ENCODE results near the gene ATP8A2. TPM values are rescaled to one million over a fixed set of nuclear protein-coding genes. Genes with fewer than 3 reads are reported as not detected.
"Not testable (repeated sequence)": the region's sequence is repeated elsewhere in the genome, so short reads cannot be mapped to it uniquely, and the experiment has no call there.

ATP8A2 gene
- polyA plus RNA-seq, 3 donors from 2014 or later: 0.20 to 0.38 TPM; not detected in 1

DNA sequence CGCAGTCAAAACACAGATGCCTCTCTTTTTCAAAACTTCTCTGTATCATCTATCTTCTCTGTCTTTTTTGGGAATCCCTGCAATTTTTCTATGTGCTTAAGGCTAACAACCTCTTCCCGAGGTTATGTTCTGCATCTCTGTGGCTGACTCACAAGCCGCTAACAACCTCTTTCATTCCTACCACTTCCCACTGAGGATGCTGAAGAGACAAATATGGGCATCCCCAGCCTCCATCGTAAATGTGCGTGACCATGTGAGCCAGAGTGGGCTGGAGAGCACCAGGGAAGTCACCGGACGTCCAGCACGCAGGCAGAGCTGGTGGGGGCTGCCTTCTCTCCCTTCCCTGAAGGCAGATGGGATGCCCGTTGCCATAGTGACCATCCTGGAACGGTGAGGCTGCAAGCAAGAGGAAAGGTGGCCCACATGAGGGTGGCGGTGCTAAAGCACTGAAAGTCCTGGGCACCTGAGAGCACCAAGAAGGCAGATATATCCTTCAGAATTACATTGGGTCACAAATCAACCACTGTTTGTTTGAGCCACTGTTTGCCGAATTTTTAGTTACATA, 557.2 kb downstream of the ATP8A2 start:
- Mint-ChIP-seq H3K36me3 (no peaks in the 10 kb centered on the region), H3K27ac (no peak overlapping the region), H3K27me3 (ENCODE audit: low read depth in 3 of 3) (peaks cover 0 to 12% (median 2%) of the 10 kb centered on the region in 3 donors), H3K4me3 (no peak overlapping the region), H3K4me1 (no peaks in the 10 kb centered on the region), H3K9me3 (peaks cover 0 to 1% (median 0%) of the 10 kb centered on the region in 6 donors)
- DNase-seq: no peak

DNA sequence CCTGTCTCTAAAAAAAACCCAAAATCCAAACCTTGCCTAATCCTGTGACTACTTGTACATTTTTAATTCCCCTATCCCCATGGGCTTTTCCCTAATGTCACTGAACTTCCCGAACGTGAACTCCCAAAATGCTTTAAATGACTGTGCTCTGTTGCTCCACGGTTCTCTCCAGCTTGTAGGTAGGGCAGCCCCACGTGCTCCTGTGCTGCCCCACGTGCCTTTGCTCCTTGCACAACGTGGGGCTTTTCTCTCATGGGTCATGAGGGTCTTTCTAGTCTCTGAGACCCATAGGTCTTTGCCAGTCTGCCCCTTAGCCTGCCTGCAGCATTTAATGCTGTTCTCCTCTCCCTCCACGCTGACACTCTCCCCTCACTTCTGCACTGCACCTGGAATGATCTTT, 558.0 kb downstream of the ATP8A2 start:
- no peak for DNase-seq
- peaks cover 0 to 1% (median 0%) of the 10 kb centered on the region in 6 donors for H3K9me3 Mint-ChIP-seq
- H3K4me1 Mint-ChIP-seq: no peaks in the 10 kb centered on the region
- peaks cover 0 to 12% (median 2%) of the 10 kb centered on the region in 3 donors for H3K27me3 Mint-ChIP-seq (ENCODE audit: low read depth in 3 of 3)
- H3K27ac Mint-ChIP-seq: no peak overlapping the region
- H3K4me3 Mint-ChIP-seq: no peak overlapping the region
- no peaks in the 10 kb centered on the region for H3K36me3 Mint-ChIP-seq

DNA sequence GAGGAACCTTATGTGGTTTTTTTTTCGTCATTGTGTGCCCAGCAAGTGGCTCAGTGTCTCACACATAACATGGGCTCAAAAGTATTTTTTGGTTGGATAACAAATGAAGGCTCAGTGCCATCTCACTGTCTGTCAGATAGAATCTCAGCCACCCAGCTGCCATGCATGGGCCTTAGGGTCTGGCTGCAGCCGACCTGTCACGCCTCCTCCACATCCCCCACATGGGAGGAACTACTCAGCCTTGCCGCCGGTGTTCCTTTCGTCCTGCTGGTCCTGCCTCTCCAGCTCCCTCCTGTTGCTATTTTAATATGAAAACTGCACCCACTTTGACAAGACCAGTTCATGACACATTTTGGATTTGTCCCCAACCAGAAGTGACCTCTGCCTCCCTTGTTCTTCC, 558.9 kb downstream of the ATP8A2 start:
- H3K4me1 Mint-ChIP-seq: no peaks in the 10 kb centered on the region
- peaks cover 0 to 1% (median 0%) of the 10 kb centered on the region in 6 donors for H3K9me3 Mint-ChIP-seq
- H3K4me3 Mint-ChIP-seq: no peak overlapping the region
- no peak overlapping the region for H3K27ac Mint-ChIP-seq
- peaks cover 0 to 12% (median 2%) of the 10 kb centered on the region in 3 donors for H3K27me3 Mint-ChIP-seq (ENCODE audit: low read depth in 3 of 3)
- no peaks in the 10 kb centered on the region for H3K36me3 Mint-ChIP-seq
- no peak for DNase-seq

DNA sequence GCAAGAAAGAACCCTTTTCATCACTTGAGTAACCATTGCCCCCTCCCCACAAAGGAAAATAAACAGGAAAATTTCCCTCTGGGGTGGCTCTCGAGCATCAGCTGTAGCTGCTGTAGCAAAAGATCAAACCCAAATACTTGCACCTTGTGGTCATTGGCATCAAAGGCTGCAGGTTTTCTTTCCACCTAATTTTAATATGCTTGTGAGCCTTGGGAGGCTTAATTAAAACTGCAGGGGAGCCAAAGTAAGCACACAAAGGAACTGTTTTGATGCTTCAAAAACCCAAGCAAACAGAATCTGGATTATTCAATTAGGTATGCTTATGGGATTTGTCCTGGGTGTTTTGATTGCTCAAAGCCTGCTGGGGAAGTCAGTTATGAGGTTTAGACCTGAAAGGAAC, 560.6 kb downstream of the ATP8A2 start:
- H3K36me3 Mint-ChIP-seq: no peaks in the 10 kb centered on the region
- H3K4me1 Mint-ChIP-seq: no peaks in the 10 kb centered on the region

DNA sequence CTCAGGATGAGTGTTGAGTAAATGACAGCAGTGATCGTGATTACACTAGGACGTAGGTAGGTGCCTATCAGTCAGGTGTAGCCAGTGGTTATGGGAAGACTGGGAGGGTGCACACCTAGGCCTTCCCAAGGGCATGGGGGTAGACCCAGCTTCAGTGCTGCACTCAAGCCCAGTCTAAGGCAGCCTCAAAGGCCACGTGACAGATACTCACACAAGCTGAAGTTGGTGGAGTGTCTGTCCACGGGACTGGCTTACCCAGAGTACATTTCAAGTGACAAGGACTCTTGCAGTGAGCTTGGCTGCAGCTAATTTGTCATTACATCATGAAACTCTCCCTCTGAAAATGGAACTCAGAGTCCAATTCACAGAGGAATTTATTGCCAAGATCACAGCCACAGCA, 561.7 kb downstream of the ATP8A2 start:
- DNase-seq: no peak
- Mint-ChIP-seq H3K36me3 (no peaks in the 10 kb centered on the region), H3K9me3 (peaks cover 0 to 1% (median 0%) of the 10 kb centered on the region in 6 donors), H3K4me1 (no peaks in the 10 kb centered on the region), H3K27ac (no peak overlapping the region), H3K4me3 (no peak overlapping the region), H3K27me3 (ENCODE audit: low read depth in 3 of 3) (peaks cover 0 to 12% (median 2%) of the 10 kb centered on the region in 3 donors)

More for the DNA sequence above, 560.6 kb downstream of the ATP8A2 start:
- peaks cover 0 to 1% (median 0%) of the 10 kb centered on the region in 6 donors for H3K9me3 Mint-ChIP-seq
- H3K4me3 Mint-ChIP-seq: no peak overlapping the region
- H3K27me3 Mint-ChIP-seq (ENCODE audit: low read depth in 3 of 3): peaks cover 0 to 12% (median 2%) of the 10 kb centered on the region in 3 donors
- H3K27ac Mint-ChIP-seq: no peak overlapping the region
- DNase-seq: no peak

DNA sequence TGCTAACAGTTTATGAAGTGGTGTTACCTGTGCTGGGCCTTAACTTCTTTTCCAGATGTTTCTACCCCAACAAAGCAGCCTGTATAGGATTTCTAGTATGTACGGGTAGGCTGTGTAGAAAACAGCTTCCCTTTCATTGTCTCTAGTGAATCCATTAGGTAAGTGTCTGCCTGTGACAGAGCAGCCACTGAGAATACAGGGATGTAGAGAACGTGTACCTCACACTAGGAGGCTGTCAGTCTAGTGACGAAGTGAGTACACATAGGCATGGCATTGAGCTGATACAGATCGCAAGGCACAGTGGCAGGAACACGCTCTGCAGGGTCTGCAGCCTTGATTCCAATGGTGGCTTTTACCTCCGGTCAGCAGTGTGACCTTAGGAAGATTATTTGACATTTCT, 562.4 kb downstream of the ATP8A2 start:
- H3K4me1 Mint-ChIP-seq: no peaks in the 10 kb centered on the region
- no peak for DNase-seq
- H3K9me3 Mint-ChIP-seq: peaks cover 0 to 1% (median 0%) of the 10 kb centered on the region in 6 donors
- no peak overlapping the region for H3K27ac Mint-ChIP-seq
- H3K4me3 Mint-ChIP-seq: no peak overlapping the region
- H3K36me3 Mint-ChIP-seq: no peaks in the 10 kb centered on the region
- peaks cover 0 to 10% (median 2%) of the 10 kb centered on the region in 3 donors for H3K27me3 Mint-ChIP-seq (ENCODE audit: low read depth in 3 of 3)

DNA sequence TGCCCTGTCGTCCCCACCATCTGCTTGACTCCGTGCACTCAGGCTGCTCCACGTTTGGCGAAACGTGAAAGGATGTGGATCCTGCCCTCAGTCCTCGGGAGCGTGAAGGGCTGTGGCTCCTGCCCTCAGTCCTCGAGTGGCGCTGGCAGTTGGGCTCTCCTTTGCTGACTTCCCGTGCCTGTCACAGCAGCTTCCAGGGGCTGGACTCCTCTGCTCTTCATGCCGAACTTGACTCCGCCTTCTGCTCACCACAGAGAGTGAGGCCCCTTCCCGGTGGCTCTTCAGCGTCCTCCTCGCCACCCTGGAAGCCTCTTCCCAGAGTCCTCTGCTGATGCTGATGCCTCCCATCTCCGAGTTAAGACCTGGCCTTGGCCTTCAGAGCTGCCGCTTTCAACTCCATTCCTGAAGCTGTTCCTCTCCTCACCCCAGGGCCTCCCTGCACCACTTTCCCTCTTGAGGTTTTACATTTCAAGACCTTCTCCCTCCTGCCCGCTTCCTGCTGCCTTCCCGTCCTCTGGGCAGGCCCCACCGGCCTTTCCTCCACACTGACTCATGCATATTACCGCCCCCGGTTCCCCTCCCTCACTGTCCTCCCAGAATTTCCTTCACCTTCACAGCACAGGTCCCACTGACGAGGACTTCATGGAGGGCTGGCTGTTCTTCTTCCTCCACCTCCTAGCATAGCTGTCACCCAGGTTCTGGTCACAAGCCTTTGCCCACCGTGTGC, 568.4 kb downstream of the ATP8A2 start:
- no peaks in the 10 kb centered on the region for H3K4me1 Mint-ChIP-seq
- H3K36me3 Mint-ChIP-seq: no peaks in the 10 kb centered on the region
- DNase-seq: no peak
- no peak overlapping the region for H3K27ac Mint-ChIP-seq
- no peaks in the 10 kb centered on the region for H3K9me3 Mint-ChIP-seq
- H3K27me3 Mint-ChIP-seq (ENCODE audit: low read depth in 3 of 3): peaks cover 2 to 3% (median 2%) of the 10 kb centered on the region in 3 donors
- H3K4me3 Mint-ChIP-seq: no peak overlapping the region

DNA sequence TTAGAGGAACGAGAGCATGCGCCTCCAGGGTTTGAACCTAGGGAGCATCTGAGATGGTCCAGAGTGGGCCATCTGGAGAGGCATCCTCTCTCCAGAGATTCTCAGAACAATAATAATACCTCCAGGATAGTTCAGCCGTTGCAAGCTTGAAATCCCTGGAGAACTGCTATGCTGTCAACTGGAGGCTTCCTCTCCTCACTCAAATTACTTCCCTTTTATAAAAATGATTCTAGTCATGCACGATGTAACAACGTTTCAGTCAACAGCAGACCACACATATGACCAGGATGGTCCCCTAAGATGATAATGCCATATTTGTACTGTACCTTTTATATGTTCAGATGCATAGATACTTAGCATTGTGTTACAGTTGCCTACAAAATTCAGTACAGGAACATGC, 571.3 kb downstream of the ATP8A2 start:
- Mint-ChIP-seq H3K36me3 (no peaks in the 10 kb centered on the region), H3K9me3 (no peaks in the 10 kb centered on the region), H3K27ac (no peak overlapping the region), H3K27me3 (ENCODE audit: low read depth in 3 of 3) (peaks cover 2 to 7% (median 3%) of the 10 kb centered on the region in 3 donors), H3K4me1 (no peaks in the 10 kb centered on the region), H3K4me3 (no peak overlapping the region)
- no peak for DNase-seq

DNA sequence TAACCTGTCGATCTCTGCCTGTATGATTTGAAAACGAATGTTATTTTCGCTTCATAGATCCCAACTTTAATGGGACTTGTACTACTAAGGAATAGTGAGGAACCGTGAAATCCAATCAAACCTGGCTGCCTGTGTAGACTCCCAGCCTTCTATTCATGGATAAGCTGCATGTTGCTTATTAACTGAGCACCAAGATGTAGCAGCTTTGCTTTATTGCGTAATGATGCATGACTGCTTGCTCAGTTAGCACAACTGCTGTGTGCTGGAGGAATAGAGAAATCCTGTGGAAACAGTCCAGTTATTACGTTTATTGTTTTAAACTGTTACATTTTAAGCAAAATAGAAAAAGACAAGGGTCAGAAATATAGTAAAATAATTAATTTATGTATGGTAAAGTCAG, 571.9 kb downstream of the ATP8A2 start:
- Mint-ChIP-seq H3K27me3 (ENCODE audit: low read depth in 3 of 3) (peaks cover 2 to 7% (median 3%) of the 10 kb centered on the region in 3 donors), H3K36me3 (no peaks in the 10 kb centered on the region), H3K9me3 (no peaks in the 10 kb centered on the region), H3K27ac (no peak overlapping the region), H3K4me3 (no peak overlapping the region), H3K4me1 (no peaks in the 10 kb centered on the region)
- no peak for DNase-seq

DNA sequence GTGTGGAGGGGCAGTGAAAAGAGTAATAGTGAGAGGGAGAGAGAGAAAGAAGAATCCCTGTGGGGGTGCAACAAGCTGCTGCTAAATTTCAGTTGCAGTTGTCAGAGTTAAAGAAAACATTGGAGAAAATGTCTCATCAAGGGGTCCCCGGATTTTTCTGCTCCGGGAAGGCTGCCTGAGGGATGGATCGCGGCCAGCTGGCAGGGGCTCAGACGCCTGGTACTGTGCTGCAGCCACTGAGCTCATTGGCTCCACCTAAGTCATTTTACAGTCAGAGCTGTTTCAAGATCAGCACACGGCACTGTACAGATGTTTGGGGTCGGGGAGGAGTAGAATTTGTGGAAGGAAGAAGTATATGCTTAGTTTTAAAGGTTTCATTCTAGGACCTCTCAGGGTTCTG, 573.8 kb downstream of the ATP8A2 start:
- Mint-ChIP-seq H3K9me3 (no peaks in the 10 kb centered on the region), H3K4me1 (no peaks in the 10 kb centered on the region), H3K27ac (peak overlapping the region in 1 of 6 donors; percentile 51), H3K4me3 (no peak overlapping the region), H3K36me3 (no peaks in the 10 kb centered on the region), H3K27me3 (ENCODE audit: low read depth in 3 of 3) (peaks cover 2 to 11% (median 2%) of the 10 kb centered on the region in 3 donors)
- DNase-seq: no peak

DNA sequence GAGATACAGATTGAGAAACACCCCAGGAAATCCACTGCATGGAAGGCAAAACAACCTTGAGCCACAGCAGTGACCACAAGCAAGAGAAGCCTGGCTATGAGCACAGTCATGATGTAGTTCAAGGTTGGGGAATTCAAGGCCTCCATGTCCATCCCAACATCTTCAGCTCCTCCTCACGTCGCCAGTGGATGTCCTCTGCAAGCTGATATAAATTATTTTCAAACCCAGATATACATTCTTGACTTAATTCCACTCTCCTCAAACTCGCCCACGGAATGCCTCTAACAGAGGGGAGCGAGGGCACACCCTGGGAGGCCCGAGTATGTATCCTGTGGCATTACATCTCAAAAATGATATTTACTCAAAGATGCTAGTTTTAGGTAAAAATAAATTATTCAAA, 574.5 kb downstream of the ATP8A2 start:
- no peak for DNase-seq
- H3K27me3 Mint-ChIP-seq (ENCODE audit: low read depth in 3 of 3): peaks cover 0 to 9% (median 2%) of the 10 kb centered on the region in 3 donors
- no peak overlapping the region for H3K4me3 Mint-ChIP-seq
- H3K36me3 Mint-ChIP-seq: no peaks in the 10 kb centered on the region
- H3K9me3 Mint-ChIP-seq: no peaks in the 10 kb centered on the region
- no peaks in the 10 kb centered on the region for H3K4me1 Mint-ChIP-seq
- H3K27ac Mint-ChIP-seq: no peak overlapping the region

DNA sequence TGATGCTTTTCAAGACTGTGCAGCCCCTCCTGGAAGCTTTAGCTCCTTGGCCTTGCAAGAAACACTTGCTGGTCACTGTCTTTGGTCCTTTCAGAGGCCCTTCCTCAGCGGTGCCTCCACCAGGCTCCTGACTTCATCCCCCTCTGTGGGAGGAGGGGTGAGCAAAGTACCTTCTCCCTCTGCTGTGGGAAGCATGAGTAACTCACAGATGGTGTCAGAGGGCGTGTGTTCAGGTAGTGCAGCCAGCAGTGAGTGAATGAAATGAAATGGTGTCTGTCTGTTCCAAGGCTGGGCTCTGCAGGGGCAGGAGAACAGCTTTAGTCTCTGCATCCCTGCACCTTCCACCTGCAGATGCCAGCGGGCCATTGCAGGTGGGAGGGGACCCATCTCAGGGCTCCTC, 577.1 kb downstream of the ATP8A2 start:
- Mint-ChIP-seq H3K27me3 (ENCODE audit: low read depth in 3 of 3) (peaks cover 0 to 9% (median 0%) of the 10 kb centered on the region in 3 donors), H3K4me1 (peaks cover 0 to 4% of the 10 kb centered on the region in 2 donors), H3K9me3 (no peaks in the 10 kb centered on the region), H3K36me3 (no peaks in the 10 kb centered on the region), H3K27ac (no peak overlapping the region), H3K4me3 (no peak overlapping the region)
- no peak for DNase-seq

DNA sequence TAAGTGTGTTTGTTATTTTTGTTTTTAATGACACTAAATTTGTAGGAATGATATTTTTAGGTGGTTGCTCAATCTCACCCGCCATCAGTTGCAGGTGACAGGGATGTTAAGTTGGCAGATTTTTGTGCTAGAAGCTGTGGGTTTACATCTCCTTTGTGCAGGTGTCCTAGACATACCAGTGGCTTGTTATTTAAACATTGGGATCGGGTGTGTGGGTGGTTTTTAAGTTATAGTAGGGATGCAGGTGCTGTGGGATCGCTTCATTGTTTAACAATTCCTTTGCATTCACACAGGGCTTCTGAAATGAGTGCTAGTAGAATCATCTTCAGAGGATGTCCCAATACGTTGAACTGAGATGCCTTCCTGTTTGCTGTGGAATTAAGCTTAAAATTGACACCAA, 580.1 kb downstream of the ATP8A2 start:
- DNase-seq: no peak
- peaks cover 0 to 10% (median 1%) of the 10 kb centered on the region in 6 donors for H3K9me3 Mint-ChIP-seq
- H3K4me3 Mint-ChIP-seq: no peak overlapping the region
- H3K27ac Mint-ChIP-seq: no peak overlapping the region
- peaks cover 0 to 4% (median 3%) of the 10 kb centered on the region in 3 donors for H3K27me3 Mint-ChIP-seq (ENCODE audit: low read depth in 3 of 3)
- H3K4me1 Mint-ChIP-seq: peaks cover 0 to 14% of the 10 kb centered on the region in 2 donors
- peaks cover 3 to 9% (median 6%) of the 10 kb centered on the region in 3 donors for H3K36me3 Mint-ChIP-seq

DNA sequence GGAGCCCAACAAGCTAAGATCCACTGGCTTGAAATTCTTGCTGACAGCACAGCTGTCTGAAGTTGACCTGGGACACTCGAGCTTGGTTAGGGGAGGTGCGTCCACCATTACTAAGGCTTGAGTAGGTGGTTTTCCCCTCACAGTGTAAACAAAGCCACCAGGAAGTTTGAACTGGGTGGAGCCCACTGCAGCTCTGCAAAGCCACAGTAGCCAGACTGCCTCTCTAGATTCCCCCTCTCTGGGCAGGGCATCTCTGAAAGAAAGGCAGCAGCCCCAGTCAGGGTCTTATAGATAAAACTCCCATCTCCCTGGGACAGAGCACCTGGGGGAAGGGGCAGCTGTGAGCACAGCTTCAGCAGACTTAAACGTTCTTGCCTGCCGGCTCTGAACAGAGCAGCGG, 582.3 kb downstream of the ATP8A2 start:
- peaks cover 0 to 14% of the 10 kb centered on the region in 2 donors for H3K4me1 Mint-ChIP-seq
- H3K27me3 Mint-ChIP-seq (ENCODE audit: low read depth in 3 of 3); DNase-seq; H3K27ac Mint-ChIP-seq; H3K36me3 Mint-ChIP-seq: not testable (repeated sequence)
- peaks cover 0 to 17% (median 4%) of the 10 kb centered on the region in 6 donors for H3K9me3 Mint-ChIP-seq
- peak overlapping the region in 2 of 5 donors; percentile 4 to 39 for H3K4me3 Mint-ChIP-seq

Data from immature natural killer cell (primary cell).